Measurements from ENCODE around the gene PLXNC1.

PLXNC1 gene

GRCh38 chr12:94239332-94239993 is 91.1 kb downstream of the PLXNC1 start:
- DNase-seq (ENCODE audit: low read depth), result no peak

- DNase-seq (ENCODE audit: low read depth), result no peak
Measured at GRCh38 chr12:94240171-94240570, 91.8 kb downstream of the PLXNC1 start.

DNA sequence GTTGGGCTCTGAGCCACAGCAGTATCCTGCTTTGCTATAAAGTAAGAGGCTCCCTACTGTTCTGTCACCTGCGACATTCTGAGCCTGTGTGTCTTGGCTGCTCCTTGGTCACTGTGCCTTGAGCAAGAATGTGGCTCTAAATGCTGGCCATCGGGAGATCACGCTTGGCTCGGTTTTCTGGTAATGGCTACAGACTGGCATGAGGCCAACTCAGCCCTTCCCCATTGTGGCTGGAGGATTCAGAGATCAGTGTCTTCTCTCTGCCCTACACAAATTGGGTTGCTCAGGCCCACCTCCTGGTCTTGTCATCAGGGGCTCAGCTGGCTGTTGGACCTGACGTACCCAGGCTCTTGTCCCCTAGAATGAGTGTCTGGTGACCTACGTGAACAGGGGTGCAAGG is 94.5 kb downstream of the PLXNC1 start:
- no peak for DNase-seq (ENCODE audit: low read depth)

DNA sequence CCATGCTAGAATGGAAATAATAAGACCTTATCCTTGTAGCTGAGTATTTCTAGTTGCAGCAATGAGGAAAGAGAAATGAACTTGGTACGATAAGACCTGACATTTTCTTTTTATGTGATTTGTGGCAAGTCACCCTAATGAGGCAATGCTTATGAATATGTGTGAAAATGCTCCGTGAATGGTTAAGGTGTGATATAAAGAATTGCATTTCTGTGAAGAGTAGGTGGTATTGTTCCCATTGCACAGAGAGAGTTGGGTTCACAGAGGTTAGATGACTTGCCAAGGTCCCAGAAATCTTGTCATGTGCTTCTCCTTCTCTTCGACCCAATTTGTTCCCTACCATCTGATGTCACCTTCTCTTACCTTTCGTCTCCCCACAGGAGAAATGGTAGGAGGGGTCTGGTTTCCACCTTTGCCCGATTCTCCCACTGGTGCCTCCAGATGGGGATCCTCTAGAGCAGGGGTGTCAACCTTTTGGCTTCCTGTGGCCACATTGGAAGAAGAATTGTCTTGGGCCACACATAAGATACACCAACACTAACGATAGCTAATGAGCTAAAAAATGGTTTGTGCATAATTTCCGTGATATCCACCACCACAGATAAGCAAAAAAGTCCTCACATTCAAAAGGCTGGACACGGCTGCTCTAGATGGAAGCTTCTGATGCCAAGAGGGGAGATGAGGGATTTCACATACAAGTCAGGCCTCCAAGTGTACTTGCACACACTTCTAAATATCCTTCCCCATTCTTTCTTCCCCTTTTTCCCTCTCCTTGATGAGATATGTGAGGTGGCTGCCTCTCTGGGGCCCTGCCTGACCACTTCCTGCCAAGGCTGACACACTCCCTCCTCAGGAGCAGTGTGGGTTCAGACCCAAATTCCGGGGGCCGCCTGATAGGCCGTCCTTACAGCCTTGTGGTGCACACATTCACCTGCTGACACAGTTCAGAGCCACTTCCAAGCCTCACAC is 96.1 kb downstream of the PLXNC1 start:
- DNase-seq (ENCODE audit: low read depth), result no peak

DNA sequence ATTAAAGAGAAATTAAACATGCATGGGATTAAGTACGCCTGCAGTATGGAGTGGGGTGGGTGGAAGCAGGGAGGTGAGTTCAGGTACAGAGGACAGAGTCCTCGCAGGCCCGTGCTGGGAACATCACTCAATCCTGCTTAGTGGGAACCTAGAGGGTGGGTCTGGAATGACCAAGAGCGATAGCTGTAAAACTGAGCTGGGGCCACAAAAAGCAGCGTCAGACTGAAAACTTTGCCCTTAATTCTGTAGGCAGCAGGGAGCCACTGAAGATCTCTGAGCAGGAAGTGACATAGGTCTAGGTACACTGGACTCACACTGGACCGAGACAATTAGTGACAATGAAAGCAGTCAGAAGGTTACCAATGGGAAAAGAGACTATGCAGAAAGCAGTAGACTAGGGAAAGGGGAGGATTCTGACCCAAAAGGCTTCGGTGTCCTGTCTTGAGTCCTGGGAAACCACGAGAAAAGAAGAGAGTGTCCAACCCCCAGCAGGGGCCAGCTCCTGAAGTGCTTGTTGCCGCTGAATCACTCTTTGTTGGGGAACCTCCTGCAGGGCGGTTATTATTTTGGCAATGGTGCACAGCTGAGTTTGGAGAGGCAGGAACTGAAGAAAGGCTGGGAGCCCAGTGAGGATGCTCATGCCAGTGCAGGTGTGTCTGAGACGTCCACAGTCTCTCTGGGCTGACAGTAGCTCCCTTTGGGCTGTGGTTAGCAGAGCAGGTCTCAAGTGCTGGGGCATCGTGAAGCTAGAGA is 97.4 kb downstream of the PLXNC1 start:
- DNase-seq (ENCODE audit: low read depth), result no peak

GRCh38 chr12:94247246-94247645 is 98.9 kb downstream of the PLXNC1 start:
- DNase-seq (ENCODE audit: low read depth), result no peak

- DNase-seq (ENCODE audit: low read depth), result no peak
Measured at GRCh38 chr12:94248582-94248981, 100.2 kb downstream of the PLXNC1 start.

DNA sequence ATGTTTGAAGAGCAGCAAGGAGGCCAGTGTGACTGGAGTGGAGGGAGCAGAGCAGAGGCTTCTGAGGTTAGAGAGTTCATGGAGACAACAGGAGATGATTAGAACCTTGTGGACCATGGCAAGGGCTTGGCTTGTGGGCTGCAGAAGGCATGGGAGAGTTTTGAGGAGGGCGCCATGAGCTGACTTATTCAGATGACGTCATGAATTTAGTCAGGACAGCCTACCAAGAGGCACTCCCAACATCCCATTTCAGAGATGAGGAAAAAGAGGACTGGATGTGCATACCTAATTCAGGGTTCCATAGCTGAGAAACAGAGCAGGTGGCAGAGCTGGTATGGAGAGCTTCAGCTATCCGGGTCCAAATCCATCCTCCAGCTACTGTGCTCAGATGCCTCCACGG is 101.8 kb downstream of the PLXNC1 start:
- DNase-seq (ENCODE audit: low read depth), result no peak

GRCh38 chr12:94254270-94254669 is 105.9 kb downstream of the PLXNC1 start:
- no peak for DNase-seq (ENCODE audit: low read depth)

DNA sequence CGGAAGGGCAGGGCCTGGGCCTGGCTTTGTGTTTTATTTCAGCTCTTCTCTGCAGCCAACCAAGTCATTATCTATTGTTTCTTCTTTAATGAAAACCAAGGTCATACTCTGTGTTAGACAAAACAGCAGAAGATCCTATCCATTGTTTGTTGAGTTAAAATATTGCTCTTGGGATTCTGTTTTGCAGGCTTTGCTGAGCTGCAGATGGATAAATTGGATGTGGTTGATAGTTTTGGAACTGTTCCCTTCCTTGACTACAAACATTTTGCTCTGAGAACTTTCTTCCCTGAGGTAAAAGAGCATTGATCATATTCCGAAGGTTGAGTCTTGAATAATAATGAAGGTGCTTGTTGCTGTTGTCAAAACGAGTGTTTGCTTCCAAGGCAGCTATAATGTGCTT is 106.6 kb downstream of the PLXNC1 start:
- no peak for DNase-seq (ENCODE audit: low read depth)

DNA sequence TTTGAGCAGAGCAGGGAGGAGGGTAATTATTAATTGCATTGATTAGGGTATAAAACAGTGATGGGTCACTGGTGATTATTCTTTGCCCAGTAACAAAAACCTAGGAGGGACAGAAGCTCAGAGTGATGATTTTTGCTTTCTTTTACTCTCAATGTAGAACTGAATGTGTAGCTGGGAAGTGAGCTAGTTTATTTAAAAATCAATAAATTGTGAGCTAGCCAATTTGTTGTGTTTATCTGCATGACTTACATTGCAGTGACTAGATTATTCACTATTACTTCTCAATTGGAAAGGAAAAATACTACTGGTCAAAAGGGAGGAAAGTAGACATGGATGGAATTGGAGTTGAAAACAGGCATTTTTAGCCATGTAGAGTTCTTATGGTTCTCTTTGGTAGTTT is 107.1 kb downstream of the PLXNC1 start:
- DNase-seq (ENCODE audit: low read depth), result no peak

DNA sequence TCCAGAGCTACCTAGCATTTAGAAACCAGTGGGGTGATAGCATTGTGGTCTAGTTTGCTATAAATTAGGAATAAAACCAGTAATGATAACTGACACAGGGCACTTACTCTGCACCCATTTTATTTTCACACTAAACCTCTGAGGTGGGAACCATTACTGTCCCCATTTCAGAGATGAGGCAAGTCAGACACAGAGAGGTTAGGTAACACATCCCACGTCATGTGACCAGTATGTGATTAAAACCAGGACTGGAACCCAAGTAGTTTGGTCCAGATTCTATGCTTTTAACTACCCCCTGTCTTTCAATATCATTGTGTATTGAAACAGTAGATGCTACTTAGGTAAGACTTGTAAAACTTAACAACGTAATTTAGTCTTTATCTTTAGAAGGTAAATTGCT is 110.2 kb downstream of the PLXNC1 start:
- DNase-seq (ENCODE audit: low read depth), result no peak

DNA sequence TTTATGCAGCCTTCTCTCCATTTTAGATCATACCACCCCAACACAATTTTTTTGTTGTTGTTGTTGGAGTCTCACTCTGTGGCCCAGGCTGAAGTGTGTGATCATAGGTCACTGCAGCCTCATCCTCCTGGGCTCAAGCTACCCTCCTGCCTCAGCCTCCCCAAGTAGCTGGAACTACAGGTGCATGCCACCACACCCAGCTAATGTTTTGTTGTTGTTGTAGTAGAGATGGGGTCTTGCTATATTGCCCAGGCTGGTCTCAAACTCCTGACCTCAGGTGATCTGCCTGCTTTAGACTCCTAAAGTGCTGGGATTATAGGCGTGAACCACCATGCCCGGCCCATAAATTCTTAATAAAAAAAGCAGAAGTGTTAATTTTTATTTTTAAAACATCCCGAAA is 111.6 kb downstream of the PLXNC1 start:
- DNase-seq (ENCODE audit: low read depth), result no peak

DNA sequence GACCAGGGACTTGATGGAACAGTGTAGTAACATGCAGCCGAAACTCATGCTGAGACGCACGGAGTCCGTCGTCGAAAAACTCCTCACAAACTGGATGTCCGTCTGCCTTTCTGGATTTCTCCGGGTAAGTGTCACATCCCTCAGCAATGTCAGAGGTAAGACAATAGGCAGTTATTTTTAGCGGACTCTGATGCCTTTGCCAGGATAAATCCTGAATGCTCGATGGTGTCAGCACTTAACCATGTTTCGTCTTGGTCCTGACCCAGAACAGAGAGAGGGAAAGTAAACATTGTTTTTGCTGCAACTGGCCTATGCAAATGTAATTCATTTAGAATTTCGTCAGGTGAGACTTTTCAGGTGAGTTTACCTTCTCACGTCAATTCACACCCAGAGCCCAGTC is 112.3 kb downstream of the PLXNC1 start:
- no peak for DNase-seq (ENCODE audit: low read depth)

DNA sequence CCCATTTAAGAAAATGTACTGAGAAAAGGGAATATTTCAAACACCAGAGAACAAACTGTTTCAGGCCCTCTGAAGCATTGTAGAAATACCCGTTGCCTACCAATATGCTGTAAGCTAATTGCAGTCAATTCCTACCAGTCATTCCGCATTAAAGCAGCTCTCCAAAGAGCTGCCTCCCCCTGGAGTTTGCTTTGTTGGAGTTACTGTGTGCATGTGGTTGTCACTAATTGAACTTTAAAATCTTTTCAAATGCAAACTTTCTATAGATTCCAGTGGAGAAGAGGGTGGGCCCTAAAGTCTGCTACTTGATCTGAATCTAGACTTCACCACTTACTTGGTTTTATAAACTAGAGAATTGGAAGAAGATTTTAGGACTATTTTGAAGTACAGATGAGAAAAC is 112.7 kb downstream of the PLXNC1 start:
- DNase-seq (ENCODE audit: low read depth), result no peak

GRCh38 chr12:94261786-94262185 is 113.4 kb downstream of the PLXNC1 start:
- no peak for DNase-seq (ENCODE audit: low read depth)

DNA sequence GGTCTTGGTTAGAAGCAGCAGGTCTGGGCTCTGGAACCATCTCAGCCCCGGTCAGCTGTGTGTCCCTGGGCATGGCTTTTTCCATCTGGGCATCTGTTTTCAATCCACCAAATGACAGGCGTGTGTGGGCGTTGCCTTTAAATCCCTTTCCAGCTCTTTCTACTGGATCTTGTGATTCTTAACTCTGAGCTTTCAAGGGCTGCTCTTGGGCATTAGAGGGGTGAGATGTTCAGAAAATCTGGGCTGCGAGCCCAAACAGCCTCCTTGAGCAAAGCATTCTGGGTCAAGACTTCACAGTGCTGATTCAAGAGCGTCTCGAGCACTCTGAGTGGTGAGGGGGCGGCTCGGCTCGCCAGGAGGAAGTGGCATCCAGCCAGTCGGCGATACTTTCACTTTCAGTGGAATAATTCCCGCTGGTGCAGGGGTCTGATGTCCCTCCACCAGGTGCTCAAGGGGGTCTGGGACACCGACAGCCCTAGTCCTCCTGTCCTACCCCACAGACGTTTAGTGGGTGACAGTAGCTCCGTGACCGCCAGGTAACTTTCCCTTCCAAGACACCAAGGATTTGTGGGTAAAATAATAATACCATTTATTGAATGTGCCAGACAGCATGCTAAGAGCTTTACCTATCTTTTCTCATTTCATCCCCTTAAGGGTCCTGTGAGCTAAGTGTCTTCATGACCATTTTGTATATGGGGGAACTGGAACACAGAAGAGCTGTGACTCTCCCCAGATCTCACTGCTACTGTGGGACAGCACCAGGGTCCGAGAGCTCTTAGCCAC is 114.0 kb downstream of the PLXNC1 start:
- peak; percentile 99 for DNase-seq (ENCODE audit: low read depth)

DNA sequence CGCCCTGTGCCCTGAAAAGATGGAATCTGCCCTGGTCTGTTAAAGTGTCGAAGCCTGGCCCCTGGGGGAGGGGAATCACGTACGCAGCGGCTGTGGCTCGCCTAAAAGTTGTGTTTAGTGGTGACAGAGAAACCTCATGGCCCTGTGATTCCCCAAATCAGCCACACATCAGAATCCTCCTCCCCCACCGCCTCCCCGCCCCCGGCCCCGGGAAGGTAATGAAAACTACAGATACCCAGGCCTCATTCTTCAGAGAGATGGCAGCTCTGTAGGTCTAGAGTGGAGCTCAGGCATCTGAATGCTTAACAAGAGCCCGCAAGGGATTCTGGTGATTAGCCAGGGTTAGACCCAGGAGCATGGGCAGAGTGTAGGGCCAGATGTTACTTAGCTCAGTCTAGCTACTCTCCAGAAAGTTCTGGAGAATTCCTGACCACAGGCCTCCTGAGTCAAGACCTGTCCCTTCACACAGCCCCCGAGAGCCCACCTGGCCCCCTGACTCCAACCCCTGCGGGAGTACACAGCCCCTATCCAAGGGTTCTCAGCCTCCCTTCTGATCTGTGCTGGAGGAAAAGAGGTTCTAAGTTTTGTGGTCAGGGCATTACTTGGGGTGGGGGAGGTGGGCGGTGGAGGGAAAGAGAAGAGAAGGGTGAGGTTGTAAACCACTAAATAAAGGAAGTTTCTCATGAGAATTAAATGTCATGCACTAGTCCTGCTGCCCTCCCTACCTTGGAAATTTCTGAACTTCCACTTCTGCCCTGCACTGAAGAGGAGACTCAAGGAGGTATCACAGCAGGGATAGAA is 114.8 kb downstream of the PLXNC1 start:
- no peak for DNase-seq (ENCODE audit: low read depth)

GRCh38 chr12:94263905-94264561 is 115.7 kb downstream of the PLXNC1 start:
- DNase-seq (ENCODE audit: low read depth), result no peak

DNA sequence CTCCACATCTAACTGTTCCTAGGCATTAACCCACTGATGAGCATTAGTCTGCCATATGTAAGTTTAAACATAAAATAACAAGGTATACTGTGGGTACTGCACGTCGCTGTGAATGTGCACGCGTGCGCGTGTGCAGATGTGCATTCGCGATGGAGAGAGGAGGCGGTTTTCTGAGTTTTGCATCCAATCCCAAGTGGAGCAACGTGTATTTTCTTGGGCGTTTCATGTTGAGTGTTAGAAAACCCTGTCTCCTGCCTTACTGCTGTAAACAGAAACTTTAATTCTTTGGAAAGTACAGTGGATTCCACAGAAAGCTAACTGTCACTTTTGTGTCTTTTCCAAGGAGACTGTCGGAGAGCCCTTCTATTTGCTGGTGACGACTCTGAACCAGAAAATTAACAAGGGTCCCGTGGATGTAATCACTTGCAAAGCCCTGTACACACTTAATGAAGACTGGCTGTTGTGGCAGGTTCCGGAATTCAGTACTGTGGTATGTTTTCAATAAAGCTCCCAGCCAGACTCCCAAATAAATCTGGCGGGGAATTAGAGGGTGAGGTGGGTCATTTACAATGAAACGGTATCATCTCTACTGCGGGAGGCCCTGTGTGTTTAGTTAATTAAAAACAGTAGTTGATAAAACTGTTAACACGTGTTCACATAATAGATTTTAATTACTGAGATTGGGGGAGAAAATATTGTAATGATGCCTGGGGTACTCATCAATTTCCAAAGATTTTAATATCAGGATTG is 116.5 kb downstream of the PLXNC1 start:
- DNase-seq (ENCODE audit: low read depth), result no peak
